Astrocyte (in vitro differentiated cells and primary cell): ENCODE results near the gene PRG3. TPM values are rescaled to one million over a fixed set of nuclear protein-coding genes. Genes with fewer than 3 reads are reported as not detected.

Experiments used
- DNase-seq: peaks from one replicate; pipeline ENCODE4 v3.0.0-alpha.2; 2010; ENCODE audit warnings: low read depth
- FAIRE-seq: peaks from 2 replicates; lab custom pipeline; 2011; peaks lifted over from hg19 to GRCh38; lab: Jason Lieb, UNC
- H2AFZ ChIP-seq: 2 replicates; pipeline ENCODE4 v1.6.0; 2012; ENCODE audit warnings: low read depth, low read length, inconsistent platforms
- H3K27ac ChIP-seq: 2 replicates; pipeline ENCODE4 v1.5.1; 2011; ENCODE audit warnings: low read depth, low read length, inconsistent platforms
- H3K27me3 ChIP-seq: 2 replicates; pipeline ENCODE4 v1.6.0; 2011; ENCODE audit warnings: low read length, inconsistent platforms; ENCODE audit not compliant: insufficient read depth
- H3K36me3 ChIP-seq: 2 replicates; pipeline ENCODE4 v1.5.1; 2011; ENCODE audit warnings: low read length, inconsistent platforms; ENCODE audit not compliant: insufficient read depth
- H3K4me1 ChIP-seq: 2 replicates; pipeline ENCODE4 v1.5.1; 2011; ENCODE audit warnings: low read length, inconsistent platforms; ENCODE audit not compliant: insufficient read depth
- H3K4me2 ChIP-seq: 2 replicates; pipeline ENCODE4 v1.6.0; 2012; ENCODE audit warnings: low read length, inconsistent platforms
- H3K4me3 ChIP-seq: 2 replicates; pipeline ENCODE4 v1.5.1; 2011; ENCODE audit warnings: low read depth, mild to moderate bottlenecking, low read length, inconsistent platforms; ENCODE audit not compliant: insufficient read depth
- H3K79me2 ChIP-seq: 2 replicates; pipeline ENCODE4 v1.6.0; 2012; ENCODE audit warnings: mild to moderate bottlenecking, low read length, inconsistent platforms; ENCODE audit not compliant: insufficient read depth
- H3K9ac ChIP-seq: 2 replicates; pipeline ENCODE4 v1.6.0; 2012; ENCODE audit warnings: mild to moderate bottlenecking, low read length, inconsistent platforms
- H3K9me3 ChIP-seq: 2 replicates; pipeline ENCODE4 v1.5.1; 2012; ENCODE audit warnings: low read depth, mild to moderate bottlenecking, low read length, inconsistent platforms; ENCODE audit not compliant: insufficient read depth
- H4K20me1 ChIP-seq: 2 replicates; pipeline ENCODE4 v1.6.0; 2012; ENCODE audit warnings: low read length, inconsistent platforms; ENCODE audit not compliant: insufficient read depth
- H3K27ac Mint-ChIP-seq: one replicate; pipeline ENCODE4 v1.8.0; 2021; ENCODE audit warnings: mild to moderate bottlenecking, mixed read lengths; ENCODE audit not compliant: unreplicated experiment
- H3K27me3 Mint-ChIP-seq: one replicate; pipeline ENCODE4 v1.8.0; 2021; ENCODE audit warnings: low read depth, mixed read lengths; ENCODE audit not compliant: unreplicated experiment
- H3K36me3 Mint-ChIP-seq: one replicate; pipeline ENCODE4 v1.8.0; 2021; ENCODE audit warnings: low read depth, mixed read lengths; ENCODE audit not compliant: unreplicated experiment
- H3K4me1 Mint-ChIP-seq: one replicate; pipeline ENCODE4 v1.8.0; 2021; ENCODE audit warnings: low read depth, mixed read lengths; ENCODE audit not compliant: unreplicated experiment
- H3K4me3 Mint-ChIP-seq: one replicate; pipeline ENCODE4 v1.8.0; 2021; ENCODE audit warnings: mild to moderate bottlenecking, moderate library complexity, mixed read lengths; ENCODE audit not compliant: unreplicated experiment
- H3K9me3 Mint-ChIP-seq: one replicate; pipeline ENCODE4 v1.8.0; 2021; ENCODE audit warnings: mild to moderate bottlenecking, mixed read lengths; ENCODE audit not compliant: unreplicated experiment
- CTCF ChIP-seq: IDR thresholded peaks from 2 replicates; pipeline ENCODE4 v1.5.1; 2011; ENCODE audit warnings: low read depth, mild to moderate bottlenecking, inconsistent platforms, low read length, moderate library complexity; ENCODE audit not compliant: insufficient read depth
- EZH2 ChIP-seq: IDR thresholded peaks from 2 replicates; pipeline ENCODE4 v1.6.1; 2012; ENCODE audit warnings: mild to moderate bottlenecking, low read length, inconsistent platforms; ENCODE audit not compliant: insufficient read depth
- total RNA-seq: library from RNA; stranded (reverse); gene quantifications from 2 replicates; pipeline ENCODE4 v1.2.1, GENCODE V29; 2021

PRG3 gene
- total RNA-seq, 1 donor from 2014 or later, result not detected

- Histone ChIP-seq H3K4me1 (no peaks in the 10 kb centered on the region), H3K4me2 (no peak overlapping the region), H4K20me1 (no peaks in the 10 kb centered on the region), H3K27ac (no peak overlapping the region), H2AFZ (no peak overlapping the region), H3K79me2 (no peaks in the 10 kb centered on the region), H3K36me3 (no peaks in the 10 kb centered on the region), H3K27me3 (peaks cover 29% of the 10 kb centered on the region), H3K4me3 (no peak overlapping the region), H3K9me3 (peaks cover 2% of the 10 kb centered on the region), H3K9ac (no peak overlapping the region)
- no peak overlapping the region for H3K27ac Mint-ChIP-seq
- DNase-seq (no peak), FAIRE-seq (no peak)
- peaks cover 42% of the 10 kb centered on the region for H3K27me3 Mint-ChIP-seq
- H3K9me3 Mint-ChIP-seq, result no peaks in the 10 kb centered on the region
- H3K4me1 Mint-ChIP-seq, result no peaks in the 10 kb centered on the region
- no peak overlapping the region for H3K4me3 Mint-ChIP-seq
- TF ChIP-seq CTCF (no peak), EZH2 (no peak)
- H3K36me3 Mint-ChIP-seq, result no peaks in the 10 kb centered on the region
Measured at GRCh38 chr11:57394203-57394965, 13.4 kb upstream of the PRG3 start.

GRCh38 chr11:57392763-57393105, 11.8 kb upstream of the PRG3 start:
- no peak for FAIRE-seq
- H3K27ac ChIP-seq, result no peak overlapping the region
- H3K4me3 Mint-ChIP-seq, result no peak overlapping the region

More at GRCh38 chr11:57392763-57393105, 11.8 kb upstream of the PRG3 start:
- Histone ChIP-seq H3K4me2 (no peak overlapping the region), H3K9me3 (peaks cover 2% of the 10 kb centered on the region), H3K4me3 (no peak overlapping the region), H3K4me1 (no peaks in the 10 kb centered on the region), H3K79me2 (no peaks in the 10 kb centered on the region), H3K9ac (no peak overlapping the region), H3K36me3 (no peaks in the 10 kb centered on the region), H3K27me3 (peaks cover 25% of the 10 kb centered on the region), H4K20me1 (no peaks in the 10 kb centered on the region), H2AFZ (no peak overlapping the region)
- Mint-ChIP-seq H3K36me3 (no peaks in the 10 kb centered on the region), H3K4me1 (no peaks in the 10 kb centered on the region), H3K27me3 (peaks cover 54% of the 10 kb centered on the region), H3K9me3 (no peaks in the 10 kb centered on the region), H3K27ac (no peak overlapping the region)
- TF ChIP-seq CTCF (no peak), EZH2 (no peak)
- DNase-seq, result no peak
